IPS-NIHi7 (cell line): ENCODE results near the gene GPSM1.
"Not testable (repeated sequence)": the region's sequence is repeated elsewhere in the genome, so short reads cannot be mapped to it uniquely, and the experiment has no call there.

Experiments
- DNase-seq: peaks from one replicate; pipeline ENCODE4 v3.0.0; 2012; ENCODE audit warnings: mixed read lengths; ENCODE audit errors: extremely low spot score

The GPSM1 gene

DNA sequence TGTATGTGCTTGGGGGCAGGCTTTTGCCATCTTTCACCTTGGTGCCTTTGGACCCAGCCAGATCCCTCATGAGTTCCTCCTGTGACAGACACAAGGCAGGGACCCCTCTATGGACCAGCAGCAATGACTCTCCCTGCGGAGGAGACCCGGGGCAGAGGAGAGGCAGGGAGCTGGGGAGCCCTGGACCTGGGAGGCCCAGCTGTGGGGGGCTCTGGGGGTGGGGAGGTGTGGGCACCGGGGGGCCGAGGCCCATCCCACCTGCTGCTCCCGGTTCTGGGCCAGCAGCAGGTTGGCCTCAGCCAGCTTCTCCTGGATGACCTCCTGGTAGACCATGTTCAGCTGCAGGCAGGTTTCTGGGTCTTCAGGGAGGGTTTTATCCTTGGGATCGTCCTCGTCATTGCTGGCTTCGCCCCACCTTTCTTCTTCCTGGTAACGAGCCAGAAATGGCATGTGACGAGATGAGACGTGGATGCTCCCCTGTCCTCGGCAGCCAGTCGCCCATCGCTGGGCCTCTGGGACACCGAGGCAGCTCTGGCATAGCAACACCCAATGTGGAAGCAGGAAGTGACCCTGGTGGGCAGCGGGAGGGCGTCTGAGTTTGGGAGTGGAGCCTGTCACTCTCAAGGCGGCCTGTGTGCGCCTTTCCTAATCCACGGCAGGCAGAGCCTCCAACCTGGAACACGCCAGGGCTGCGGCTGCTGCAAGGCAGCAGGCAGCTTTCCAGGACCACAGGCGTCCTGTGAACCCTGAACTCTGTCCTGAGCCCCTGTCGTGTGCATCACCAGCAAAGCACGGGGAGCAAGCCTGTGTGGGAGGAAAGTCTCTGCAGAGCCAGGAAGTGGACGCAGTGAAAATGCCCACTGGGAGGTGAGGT is 68.2 kb downstream of the GPSM1 start:
- DNase-seq, result no peak

DNA sequence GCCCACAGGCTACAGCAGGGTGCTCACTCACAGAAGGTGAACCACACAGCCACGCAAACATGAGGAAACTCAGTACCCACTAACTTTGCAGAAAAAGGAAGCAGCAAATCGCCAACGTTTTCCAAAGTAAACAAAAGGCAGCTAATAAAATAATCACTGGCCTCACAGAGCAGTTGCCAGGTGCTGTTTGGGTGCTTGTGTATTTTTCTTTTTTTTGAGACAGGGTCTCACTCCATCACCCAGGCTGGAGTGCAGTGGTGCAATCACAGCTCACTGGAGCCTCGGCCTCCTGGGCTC is 68.8 kb downstream of the GPSM1 start:
- DNase-seq, result no peak

DNA sequence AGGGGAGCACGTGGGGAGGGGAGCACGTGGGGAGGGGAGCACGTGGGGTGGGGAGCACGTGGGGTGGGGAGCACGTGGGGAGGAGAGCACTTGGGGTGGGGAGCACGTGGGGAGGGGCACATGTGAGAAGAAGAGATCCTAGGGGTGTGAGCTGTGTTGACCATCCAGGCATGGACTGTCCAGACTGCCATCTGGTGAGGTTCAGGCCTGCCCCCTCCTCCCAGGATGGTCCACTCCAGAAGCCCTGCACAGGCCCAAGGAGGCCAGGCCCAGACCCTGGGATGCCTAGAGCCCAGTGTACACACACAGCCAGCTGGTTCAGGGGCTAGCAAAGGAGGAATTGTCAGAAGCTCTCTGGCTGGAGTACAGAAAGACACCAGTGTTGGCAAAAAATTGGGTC is 70.3 kb downstream of the GPSM1 start:
- no peak for DNase-seq

DNA sequence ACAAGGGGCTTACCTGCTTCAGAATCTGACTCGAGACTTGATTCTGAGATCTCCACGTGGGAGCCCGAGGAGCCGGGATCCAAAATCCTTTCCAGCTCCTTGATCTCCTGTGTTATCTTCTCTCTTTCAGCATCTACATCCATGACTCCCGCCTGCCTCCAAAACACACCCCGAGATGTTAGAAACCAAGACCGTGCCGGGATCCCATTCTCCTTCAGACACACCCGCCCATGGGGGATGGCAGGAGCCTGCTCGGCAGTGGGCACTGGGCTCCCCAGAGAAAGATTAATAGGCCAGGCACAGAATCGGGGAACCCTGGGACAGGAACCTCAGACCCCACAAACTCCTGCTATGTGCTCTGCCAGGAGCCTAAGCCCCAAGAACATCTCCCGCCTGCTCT is 70.9 kb downstream of the GPSM1 start:
- DNase-seq, result no peak

DNA sequence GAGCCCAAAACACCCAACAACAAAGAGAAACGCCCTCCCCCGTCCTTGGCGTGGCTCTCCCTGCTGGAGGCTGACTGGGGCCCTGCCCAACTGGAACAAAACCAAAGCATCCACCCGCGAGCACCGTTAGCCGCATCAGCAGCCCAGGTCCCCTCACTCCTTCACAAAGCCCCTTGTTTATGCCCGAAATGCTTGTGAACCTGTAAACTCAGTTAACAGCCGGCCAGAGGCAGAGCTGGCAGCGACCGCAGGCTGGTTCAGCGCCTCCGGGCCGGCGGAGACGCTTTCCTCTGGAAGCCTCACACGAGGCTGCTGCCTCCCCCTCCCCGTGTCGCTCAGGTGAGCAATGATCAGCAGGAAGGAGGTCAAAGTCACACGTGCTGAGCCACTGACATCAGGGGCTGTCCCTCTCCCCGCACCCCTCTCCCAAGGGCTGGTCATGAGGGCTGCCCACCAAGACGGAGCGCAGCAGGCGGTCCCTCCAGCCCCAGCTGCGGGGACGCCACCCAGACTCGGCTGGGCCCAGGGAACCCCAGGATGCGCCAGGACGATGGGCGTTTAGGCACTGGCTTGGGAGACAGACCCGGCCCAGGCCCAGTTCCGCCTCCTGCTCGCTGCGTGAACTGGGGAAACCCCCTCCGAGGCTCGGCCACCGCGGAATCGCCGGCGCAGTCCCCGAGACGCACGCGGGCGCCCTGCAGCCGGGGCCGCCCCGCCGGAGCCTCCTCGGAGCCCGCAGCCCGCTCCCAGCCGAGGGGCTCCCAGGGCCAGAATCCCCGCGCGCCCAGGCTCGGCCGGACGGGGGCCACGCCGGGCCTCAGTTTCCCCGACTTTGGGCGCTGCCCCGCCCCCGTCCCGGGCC is 72.1 kb downstream of the GPSM1 start:
- peak; percentile 35 for DNase-seq

DNA sequence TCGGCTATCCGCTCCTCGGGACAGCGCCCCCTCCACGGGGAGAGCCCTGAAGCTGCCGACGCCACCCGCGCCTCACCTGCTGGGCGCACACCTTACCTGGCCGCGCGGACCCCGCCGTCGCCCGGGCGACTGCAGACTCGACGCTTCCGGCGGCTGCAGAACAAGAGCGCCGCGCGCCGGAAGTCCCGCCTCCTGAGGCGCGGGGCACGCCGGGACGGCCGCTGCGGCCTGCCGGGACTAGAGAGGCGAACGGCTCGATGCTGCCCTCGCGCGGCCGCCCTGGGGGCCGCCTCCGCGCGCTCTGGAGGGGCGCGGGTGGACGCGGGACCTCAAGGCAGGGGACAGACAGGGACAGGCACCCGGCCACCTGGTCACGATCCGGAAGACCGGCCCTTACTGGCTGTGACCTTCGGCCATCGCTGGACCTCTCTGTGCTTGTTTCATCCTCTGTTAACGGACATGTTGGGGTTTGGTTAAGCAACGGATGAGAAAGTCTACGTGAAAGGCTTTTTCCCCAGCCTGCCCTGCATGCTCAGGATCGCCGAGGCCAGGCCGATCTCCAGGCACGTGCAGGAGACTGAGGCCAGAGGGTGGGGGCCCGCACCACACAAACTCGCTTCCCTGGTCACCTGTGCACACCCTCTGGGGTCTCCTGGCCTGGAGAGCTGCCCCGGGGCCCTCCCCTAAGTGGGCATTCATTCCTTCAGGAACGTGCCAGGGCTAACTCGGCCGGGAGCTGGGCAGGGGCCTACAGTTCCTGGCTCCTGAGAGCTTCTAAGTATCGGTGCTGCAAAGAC is 72.9 kb downstream of the GPSM1 start, which contains the start of gene SNAPC4:
Gene SNAPC4 (minus strand): TSS at position 133 of the 797 bp plus-strand sequence. CDS start 1,742 bp downstream, outside the sequence.
- peak; percentile 98 for DNase-seq

DNA sequence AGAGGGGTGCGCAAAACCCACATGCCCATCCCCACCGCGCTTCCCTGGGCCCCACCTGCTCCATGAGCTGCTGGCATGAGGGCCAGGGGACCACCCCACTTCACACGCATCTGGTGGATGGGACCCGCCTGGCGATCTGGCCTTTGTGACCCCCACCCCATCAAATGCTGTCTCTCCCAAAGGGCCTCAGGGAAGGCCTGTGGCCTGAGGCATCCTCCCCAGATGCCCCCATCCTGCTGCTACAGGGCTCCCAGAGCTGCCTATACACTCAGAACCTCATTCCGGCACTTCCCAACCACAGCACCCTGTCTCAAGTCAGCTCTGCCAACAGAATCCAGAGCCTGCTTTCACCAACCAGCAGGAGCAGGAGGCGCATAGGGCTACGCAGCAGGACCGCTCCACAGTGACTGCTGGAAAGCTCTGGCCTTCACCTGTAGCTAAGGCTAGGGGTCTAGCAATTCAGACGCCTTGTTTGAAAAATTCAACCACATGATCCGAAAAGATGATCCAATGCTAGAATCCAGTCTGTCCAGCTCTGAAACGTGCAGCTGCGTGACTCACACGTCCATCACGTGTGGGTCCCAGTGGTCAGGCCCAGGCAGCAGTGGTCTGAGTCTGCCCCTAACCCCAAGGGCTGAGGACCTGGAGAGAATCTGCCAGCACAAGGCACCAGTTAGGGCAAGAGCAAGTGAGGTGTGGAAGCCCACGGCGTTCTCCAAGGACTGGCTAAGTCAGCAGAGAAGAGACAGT is 74.0 kb downstream of the GPSM1 start:
- no peak for DNase-seq

DNA sequence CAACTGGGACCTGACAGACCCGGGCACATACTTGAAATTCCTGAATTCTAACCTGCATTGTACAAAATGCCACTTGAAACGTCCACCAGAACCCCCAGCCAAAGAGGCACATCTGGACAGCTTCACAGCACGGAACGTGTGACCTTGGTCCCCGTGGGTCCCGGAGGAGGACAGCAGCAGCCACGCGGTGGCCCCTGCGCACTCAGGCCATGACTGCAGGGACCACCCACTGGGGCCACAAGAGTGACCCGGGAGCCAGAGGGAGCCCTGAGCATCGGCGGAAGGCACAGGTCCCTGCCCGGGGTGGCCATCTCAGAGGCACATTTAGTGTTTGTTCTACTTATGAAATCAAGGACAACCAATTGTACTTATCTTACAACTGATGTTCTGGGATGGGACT is 74.7 kb downstream of the GPSM1 start:
- no peak for DNase-seq

DNA sequence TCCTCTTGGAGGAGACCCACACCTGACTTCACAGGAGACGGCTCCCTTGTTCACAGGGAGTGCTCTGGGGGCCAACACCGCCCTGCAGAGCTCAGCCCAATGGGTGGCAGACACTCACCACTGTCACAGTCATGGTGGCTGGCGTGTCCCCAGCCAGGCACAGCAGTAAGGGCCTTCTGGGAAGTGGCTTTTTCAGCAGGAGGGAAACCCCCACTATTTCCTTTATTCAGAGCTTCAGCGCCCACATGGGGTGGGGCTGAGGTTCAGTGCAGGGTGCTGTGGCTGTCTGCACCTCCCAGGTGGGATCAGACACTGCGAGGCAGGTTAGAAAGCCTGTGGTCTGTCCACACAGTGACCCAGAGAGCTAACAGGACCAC is 76.2 kb downstream of the GPSM1 start:
- DNase-seq, result no peak

DNA sequence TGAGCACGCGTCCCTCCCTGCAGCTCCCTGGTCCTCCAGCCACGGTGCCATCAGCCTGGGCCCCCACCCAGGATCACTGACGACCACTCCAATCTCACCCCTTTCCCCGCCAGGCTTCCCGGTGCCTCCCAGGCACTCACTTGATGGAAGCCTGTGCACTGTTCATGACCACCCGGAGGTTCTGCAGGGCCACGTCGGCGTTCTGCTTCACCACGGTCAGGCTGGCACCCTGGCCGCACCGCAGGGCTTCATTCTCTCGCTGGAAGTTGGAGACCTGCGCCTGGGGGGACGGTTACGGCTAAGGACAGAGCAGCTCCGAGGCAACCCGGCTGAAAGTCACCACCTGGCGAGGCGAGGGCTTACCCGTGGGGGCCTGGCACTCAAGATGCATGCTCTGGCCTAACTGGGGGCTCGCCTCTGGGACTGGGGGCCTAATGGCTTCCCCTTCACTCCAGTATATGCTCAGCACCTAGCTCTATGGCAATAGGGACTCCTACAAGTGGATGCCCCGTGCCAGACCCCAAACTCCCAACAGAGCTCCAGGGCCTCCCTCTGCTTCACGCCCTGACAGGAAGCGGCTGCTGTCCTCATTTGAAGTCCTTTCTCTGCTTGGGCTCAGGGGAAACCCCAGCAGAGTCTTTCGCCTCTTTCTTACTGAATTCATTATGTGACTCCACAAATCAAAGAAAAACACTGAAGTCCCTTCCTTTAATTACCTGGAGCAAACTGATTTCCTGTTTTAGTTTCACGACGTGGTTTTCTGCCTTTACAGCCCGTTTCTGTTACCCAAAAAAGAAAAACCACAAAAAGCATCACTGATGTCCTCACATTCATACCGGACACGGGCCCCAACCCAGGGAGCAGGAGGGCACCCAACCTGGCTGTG is 76.8 kb downstream of the GPSM1 start:
- no peak for DNase-seq

DNA sequence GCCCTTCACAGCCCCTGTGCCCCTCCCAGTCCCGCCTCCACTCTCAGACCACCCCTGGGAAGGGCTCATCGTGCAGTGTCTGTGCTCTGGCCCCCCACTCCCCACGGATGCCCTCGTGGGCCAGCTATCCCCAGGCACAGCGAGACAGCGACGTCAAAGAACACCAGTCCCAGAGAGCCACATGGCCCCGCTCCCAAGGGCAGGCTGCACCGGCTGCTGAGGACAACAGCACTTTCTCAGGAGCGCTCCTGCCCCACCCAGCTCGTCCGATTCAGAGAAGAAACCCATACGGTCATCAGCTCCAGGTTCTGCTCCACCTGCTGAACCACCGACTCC is 77.4 kb downstream of the GPSM1 start:
- no peak for DNase-seq

DNA sequence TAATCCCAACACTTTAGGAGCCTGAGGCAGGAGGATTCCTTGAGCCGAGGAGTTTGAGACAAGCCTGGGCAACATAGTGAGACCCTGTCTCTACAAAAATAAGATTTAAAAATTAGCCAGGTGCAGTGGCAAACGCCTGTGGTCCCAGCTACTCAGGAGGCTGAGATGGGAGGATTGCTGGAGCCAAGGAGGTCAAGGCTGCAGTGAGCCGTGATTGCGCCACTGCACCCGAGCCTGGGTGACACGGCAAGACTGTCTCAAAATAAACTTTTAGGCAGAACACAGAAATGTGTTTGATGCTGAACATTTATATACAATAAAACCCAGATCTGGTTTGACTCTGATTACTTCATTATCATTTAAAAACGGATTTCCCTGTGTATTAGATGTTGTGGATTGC is 78.1 kb downstream of the GPSM1 start:
- DNase-seq, result no peak

DNA sequence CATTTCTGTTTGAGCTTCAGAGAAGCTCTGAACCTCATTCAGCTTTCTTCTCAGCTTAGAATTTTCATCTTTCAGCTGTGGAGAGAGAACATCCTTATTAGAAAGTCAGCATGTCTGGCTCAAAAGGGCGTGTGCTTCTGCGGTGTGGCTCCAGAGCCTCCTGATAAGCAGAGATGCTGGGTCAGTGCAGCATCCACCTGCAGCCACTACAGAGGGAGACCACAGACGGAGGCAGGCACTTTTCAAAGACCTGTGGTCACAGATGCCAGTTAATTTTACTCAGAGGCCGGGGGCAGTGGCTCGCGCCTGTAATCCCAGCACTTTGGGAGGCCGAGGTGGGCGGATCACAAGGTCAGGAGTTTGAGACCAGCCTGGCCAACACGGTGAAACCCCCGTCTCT is 78.6 kb downstream of the GPSM1 start:
- not testable (repeated sequence) for DNase-seq

DNA sequence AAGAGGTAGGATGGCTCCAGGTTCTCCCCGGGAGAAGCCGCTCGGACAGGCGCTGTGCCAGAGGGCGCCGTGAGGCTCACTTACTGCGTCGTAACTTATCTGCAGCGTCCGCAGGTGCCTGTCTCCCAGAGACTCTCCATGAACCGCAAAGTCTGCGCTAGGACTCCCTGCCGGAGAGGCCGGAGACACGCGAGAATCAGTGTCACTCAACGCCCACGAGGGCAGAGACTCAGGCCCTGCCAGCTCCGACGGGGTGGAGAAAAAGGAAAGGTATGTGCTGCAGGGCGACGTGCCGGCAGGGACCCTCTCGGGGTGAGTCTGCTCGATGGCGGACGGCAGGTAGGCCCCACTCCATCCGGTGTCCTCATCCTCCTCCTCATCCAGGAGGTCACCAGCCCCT is 79.7 kb downstream of the GPSM1 start:
- DNase-seq, result not testable (repeated sequence)

DNA sequence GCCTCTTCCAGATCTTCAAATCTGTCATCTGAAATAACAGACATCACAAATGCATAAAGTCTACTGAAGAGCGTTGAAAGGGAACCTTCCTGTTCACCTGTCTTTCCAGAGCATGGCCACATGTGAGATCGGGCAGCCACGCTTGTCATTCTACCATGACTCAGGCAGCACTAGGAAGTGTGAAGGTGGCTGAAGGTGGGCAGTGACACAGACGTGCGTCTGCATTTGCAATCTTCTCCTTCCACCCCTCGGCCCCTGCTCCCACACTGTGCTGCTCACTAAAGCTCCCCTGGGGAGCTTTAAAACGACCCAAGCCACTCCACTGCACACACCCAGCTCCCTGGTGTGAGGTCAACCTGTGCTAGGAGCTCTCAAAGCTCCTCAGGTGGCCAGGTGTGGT is 80.6 kb downstream of the GPSM1 start:
- DNase-seq, result no peak
